ENCODE data around the gene DBR1.

DBR1 gene

DNA sequence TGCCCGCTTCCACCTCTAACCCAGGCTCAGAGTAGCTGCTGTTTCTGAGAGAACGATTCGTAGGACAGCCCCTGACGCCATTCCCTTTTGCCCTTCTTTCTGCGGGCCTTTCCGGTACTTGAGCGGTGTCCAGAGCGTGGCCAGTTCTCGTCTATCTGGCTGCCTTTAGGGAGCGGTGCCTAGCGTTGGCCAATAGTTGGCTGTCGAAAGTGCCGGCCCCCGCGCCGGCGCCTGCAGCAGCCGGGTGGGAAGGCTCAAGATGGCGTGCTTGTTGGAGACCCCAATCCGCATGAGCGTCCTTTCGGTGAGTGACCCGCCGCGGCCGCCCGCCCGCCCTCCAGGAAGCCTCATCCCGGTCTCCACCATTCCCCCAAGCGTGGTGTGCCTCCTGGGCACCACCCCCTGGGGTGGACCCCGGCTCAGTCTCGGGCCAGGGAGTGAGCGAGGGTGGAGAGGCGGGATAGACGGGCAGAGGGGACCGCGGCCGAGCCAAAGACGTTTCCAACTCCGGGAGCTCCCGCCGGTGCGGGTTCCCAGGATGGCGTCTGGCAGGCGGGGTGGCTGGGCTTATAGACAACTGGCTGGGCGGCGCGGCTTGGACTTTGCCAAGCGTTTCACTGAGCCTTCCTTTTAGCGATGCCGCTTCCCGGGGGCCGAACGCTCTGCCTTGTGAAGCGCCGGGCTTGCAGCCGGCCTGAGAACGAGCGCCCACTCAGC lies 12.7 kb upstream of the DBR1 start, which contains the start of gene ARMC8:
Gene ARMC8 (plus strand): TSS at position 6 of the 717 bp plus-strand sequence. CDS start 254 bp downstream, at position 260.
- H3K4me3 ChIP-seq (replicated peaks; ENCODE audit: low read depth, low read length) = peak within 1 kb of the TSS; percentile 68
- peak; percentile 63 for DNase-seq (ENCODE audit: low read depth)
- TF ChIP-seq, protein P1, sequence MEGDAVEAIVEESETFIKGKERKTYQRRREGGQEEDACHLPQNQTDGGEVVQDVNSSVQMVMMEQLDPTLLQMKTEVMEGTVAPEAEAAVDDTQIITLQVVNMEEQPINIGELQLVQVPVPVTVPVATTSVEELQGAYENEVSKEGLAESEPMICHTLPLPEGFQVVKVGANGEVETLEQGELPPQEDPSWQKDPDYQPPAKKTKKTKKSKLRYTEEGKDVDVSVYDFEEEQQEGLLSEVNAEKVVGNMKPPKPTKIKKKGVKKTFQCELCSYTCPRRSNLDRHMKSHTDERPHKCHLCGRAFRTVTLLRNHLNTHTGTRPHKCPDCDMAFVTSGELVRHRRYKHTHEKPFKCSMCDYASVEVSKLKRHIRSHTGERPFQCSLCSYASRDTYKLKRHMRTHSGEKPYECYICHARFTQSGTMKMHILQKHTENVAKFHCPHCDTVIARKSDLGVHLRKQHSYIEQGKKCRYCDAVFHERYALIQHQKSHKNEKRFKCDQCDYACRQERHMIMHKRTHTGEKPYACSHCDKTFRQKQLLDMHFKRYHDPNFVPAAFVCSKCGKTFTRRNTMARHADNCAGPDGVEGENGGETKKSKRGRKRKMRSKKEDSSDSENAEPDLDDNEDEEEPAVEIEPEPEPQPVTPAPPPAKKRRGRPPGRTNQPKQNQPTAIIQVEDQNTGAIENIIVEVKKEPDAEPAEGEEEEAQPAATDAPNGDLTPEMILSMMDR (IDR thresholded peaks at IDR 0.05; ENCODE audit: low read length, missing control alignments) = no peak

DNA sequence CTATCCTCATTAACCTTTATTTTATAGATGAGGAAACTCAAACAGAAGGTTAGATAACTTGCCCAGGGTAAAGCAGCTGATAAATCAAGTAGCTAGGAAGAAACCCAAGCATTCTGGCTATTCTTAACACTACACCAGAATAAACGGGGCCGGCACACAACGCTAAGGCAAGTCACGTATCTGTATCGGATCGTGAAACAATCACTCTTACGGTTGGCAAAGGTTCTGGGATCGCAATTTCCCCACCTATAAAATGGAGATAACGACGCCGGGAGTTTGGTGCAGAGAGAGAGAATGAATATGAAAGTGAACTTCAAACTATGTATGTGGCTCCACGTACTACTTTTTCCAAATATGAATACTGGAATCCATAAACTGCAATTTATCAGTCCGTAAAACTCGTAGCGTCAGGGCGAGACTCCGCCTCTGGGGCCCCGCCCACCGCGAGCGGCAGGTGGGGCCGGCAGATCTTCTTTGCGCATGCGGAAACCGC lies 12.1 kb upstream of the DBR1 start:
- peak overlapping the region; percentile 68 for H3K4me3 ChIP-seq (replicated peaks; ENCODE audit: low read depth, low read length)
- TF ChIP-seq, protein P1 (IDR thresholded peaks at IDR 0.05; ENCODE audit: low read length, missing control alignments) = no peak
- peak; percentile 91 for DNase-seq (ENCODE audit: low read depth)

DNA sequence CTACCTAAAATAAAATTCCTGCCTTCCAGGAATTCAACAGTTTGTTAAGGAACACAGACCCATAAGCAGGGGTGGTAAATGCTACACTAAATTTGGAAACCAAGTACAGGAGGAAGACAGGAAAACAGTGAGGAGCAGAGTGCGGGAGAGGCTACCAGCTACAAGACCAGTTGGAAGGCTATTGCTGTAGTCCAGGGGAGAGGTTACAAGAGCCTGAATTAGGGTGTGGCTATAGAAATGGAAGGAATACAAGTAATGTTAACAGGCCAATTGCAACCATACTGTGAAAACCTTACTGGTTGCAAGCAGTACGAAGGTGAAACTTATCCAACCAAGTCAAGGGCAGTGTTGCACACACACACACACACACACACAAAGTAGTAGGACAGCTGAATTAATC lies 11.5 kb upstream of the DBR1 start:
- TF ChIP-seq, protein P1 (IDR thresholded peaks at IDR 0.05; ENCODE audit: low read length, missing control alignments) = no peak
- H3K4me3 ChIP-seq (replicated peaks; ENCODE audit: low read depth, low read length) = peak overlapping the region; percentile 68
- no peak for DNase-seq (ENCODE audit: low read depth)

DNA sequence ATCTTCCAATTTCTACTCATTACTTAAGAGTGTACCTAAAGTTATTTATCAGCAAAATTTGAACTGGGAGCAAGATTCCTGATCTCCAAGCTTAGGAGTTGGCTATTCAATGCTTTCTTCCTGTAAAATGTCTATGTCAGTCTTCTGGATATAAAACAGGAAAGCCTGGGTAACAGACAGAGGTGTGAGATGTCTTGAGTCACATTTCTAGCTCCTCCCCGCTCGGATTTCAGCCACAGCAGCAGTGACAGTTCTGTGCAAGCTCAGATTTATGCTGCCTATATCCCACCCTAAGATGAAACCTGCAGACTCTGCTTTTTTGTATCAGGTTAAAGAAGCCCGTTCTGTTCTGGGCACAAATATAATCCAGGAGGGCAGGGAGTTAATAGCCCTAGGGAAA lies 10.3 kb upstream of the DBR1 start:
- DNase-seq (ENCODE audit: low read depth) = no peak
- TF ChIP-seq, protein P1 (IDR thresholded peaks at IDR 0.05; ENCODE audit: low read length, missing control alignments) = no peak
- no peak overlapping the region for H3K4me3 ChIP-seq (replicated peaks; ENCODE audit: low read depth, low read length)

DNA sequence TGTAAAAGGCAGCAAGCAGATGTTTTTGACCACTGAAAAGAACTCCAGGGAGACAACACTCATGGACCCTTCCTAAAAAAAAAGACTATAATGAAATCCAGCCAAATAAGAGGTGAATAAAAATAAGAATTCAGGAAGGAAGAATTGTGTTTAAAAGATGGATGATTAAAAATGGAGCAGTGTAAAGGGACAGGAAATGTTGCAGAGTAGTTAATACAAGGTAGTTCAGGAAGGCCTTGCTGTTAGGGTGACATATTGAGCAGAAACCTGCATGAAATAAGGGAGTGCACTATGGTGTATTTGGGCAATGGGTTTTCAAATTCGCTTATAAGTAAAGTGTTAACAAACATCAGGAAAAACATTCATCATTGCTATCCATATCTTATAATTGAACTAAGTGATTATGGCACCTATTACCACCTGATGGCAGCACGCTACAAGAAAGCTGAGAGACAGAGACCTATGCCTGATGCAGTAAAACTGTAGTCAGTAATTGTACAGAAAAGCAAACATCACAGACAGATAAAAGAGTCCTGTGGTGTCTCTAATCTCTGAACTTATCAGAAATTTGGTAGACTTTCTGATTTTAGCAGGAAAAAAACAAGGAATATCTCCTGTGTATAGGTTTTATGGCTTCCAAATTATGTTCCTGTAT lies 5.8 kb upstream of the DBR1 start:
- TF ChIP-seq, protein P1 (IDR thresholded peaks at IDR 0.05; ENCODE audit: low read length, missing control alignments) = peak; percentile 54
- H3K4me3 ChIP-seq (replicated peaks; ENCODE audit: low read depth, low read length) = no peak overlapping the region
- peak; percentile 66 for DNase-seq (ENCODE audit: low read depth)

DNA sequence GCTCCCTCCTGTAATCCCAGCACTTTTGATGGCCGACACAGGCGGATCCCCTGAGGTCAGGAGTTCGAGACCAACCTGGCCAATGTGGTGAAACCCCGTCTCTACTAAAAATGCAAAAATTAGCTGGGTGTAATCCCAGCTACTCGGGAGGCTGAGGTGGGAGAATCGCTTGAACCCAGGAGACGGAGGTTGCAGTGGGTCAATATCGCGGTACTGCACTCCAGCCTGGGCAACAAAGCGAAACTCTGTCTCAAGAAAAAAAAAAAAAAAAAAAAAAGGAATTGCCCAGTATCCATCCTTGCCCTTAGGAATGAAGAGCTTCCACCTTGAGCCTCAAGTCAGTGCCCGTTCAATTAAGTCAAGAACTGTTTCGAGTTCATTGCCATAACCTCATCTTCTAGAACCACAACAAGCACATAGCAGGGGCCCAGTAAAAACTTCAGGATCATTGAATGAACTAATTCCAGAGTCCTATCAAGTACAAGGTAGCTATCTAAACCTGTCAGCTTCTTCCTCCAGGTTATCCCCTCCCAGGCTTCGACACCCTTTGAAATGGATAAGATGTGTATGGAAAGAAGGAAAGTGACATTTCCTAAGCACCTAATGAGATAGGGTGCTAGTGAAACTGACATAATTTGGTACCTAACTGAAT lies 826 bp downstream of the DBR1 start:
- no peak for DNase-seq (ENCODE audit: low read depth)

More for the DNA sequence above, 826 bp downstream of the DBR1 start:
- peak overlapping the region; percentile 87 for H3K4me3 ChIP-seq (replicated peaks; ENCODE audit: low read depth, low read length)
- TF ChIP-seq, protein P1 (IDR thresholded peaks at IDR 0.05; ENCODE audit: low read length, missing control alignments) = no peak
